ENCODE data around the gene BMPER. TPM values are rescaled to one million over a fixed set of nuclear protein-coding genes. Genes with fewer than 3 reads are reported as not detected.

The BMPER gene
- total RNA-seq, 4 donors from 2014 or later, result 0.27 to 0.53 (median 0.34) TPM

DNA sequence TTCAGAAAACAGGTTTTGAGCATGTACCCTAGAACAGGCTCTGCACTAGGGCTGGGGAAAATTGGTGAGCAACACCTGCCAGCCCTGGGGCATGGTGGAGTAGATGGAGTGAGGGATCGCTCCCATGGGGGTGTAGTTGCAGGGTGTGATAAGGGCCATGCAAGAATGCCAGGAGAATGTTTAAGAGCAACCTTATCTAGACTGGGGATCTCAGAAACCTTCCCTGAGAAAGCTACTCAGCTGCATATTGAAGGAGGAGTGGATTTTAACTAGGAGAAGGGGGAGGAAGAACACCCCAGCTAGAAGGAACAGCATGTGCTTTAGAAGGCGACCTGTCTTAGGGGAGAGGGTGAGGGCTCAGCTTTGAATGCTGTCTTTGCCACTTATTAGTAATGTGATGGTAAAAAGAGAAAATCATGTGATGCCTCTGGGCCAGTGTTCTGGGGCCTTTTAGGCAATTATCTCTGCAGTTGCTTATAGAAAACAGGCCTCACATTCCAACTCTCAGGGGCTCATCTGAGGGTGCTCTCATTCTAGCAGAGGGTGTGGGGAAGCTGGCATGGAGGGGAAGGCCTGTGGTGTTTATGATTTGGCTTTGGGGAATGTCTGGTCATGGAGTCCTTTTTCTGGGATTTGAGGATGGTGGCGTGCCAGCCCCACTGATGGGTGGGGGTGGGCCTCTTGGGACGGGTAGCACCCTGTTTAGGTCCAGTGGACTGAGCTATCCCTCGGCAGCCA lies 225.4 kb downstream of the BMPER start:
- 65 to 69% methylated on average over 5 of the region's 5 CpGs for WGBS, 2 donors
- DNase-seq (ENCODE audit: low spot score in 2 of 2), result no peak
- no peak overlapping the region for H3K4me3 ChIP-seq (ENCODE audit: low read depth, poor library complexity, severe bottlenecking)
- TF ChIP-seq, protein P1, sequence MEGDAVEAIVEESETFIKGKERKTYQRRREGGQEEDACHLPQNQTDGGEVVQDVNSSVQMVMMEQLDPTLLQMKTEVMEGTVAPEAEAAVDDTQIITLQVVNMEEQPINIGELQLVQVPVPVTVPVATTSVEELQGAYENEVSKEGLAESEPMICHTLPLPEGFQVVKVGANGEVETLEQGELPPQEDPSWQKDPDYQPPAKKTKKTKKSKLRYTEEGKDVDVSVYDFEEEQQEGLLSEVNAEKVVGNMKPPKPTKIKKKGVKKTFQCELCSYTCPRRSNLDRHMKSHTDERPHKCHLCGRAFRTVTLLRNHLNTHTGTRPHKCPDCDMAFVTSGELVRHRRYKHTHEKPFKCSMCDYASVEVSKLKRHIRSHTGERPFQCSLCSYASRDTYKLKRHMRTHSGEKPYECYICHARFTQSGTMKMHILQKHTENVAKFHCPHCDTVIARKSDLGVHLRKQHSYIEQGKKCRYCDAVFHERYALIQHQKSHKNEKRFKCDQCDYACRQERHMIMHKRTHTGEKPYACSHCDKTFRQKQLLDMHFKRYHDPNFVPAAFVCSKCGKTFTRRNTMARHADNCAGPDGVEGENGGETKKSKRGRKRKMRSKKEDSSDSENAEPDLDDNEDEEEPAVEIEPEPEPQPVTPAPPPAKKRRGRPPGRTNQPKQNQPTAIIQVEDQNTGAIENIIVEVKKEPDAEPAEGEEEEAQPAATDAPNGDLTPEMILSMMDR (IDR thresholded peaks at IDR 0.05), result no peak
- no peak for TF ChIP-seq POLR2A (IDR thresholded peaks at IDR 0.05)
- intact Hi-C loops (cut with DNase I; ENCODE audit: low total_unique reads), result no loop called here

DNA sequence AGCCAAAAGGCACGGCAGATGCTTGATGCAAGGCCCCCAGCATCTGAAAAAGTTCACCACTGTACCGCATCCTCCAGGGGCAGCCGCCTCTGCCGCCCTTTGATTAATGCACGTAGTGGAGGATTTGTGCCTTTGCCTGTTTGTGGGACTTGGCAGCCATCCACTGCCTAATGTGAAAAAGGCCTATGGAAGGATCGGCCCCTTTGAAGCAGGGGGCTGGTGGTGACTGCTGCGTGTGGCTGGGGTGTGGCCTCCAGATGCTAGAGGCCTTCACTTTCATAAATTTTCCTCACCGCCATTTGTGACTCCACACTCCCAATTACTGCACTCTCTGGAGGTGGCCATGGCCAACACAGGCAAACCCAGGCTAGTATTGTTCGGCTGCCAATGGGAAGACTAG lies 226.0 kb downstream of the BMPER start:
- no peak overlapping the region for H3K4me3 ChIP-seq (ENCODE audit: low read depth, poor library complexity, severe bottlenecking)
- DNase-seq (ENCODE audit: low spot score in 2 of 2), result no peak
- WGBS, 2 donors, result 54 to 73% methylated on average over 9 of the region's 9 CpGs
- TF ChIP-seq POLR2A (IDR thresholded peaks at IDR 0.05), result no peak
- TF ChIP-seq, protein P1 (IDR thresholded peaks at IDR 0.05), result no peak
- intact Hi-C loops (cut with DNase I; ENCODE audit: low total_unique reads), result no loop called here

DNA sequence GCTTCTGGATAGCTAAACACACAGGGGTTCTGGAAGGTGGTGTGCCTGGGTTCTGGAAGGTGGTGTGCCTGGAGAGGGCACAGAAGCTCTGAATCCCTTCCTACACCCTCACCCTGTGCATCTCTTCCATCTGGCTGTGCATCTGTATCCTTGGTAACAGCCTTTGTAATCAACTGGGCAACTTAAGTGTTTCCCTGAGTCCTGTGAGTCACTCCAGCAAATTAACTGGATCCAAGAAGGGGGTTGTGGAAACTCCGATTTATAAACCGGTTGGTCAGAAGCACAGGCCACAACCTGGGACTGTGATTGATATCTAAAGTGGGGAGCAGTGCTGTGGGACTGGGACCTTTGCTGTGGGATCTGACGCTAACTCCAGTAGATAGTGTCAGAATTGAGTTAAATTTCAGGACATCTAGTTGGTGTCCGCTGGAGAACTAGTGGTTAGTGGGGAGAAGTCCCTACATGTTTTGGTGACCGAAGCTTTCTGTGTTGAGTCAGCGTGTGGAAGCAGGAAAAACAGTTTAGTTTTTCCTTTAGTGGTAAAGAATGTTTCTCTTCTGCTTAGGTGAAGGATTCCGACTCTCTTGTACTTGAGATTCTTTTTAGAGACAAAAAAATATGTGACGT lies 228.1 kb downstream of the BMPER start:
- no peak for DNase-seq (ENCODE audit: low spot score in 2 of 2)
- intact Hi-C loops (cut with DNase I; ENCODE audit: low total_unique reads), result no loop called here
- H3K4me3 ChIP-seq (ENCODE audit: low read depth, poor library complexity, severe bottlenecking), result no peak overlapping the region
- TF ChIP-seq, protein P1 (IDR thresholded peaks at IDR 0.05), result no peak
- no peak for TF ChIP-seq POLR2A (IDR thresholded peaks at IDR 0.05)
- 62 to 73% methylated on average over 8 of the region's 8 CpGs for WGBS, 2 donors

DNA sequence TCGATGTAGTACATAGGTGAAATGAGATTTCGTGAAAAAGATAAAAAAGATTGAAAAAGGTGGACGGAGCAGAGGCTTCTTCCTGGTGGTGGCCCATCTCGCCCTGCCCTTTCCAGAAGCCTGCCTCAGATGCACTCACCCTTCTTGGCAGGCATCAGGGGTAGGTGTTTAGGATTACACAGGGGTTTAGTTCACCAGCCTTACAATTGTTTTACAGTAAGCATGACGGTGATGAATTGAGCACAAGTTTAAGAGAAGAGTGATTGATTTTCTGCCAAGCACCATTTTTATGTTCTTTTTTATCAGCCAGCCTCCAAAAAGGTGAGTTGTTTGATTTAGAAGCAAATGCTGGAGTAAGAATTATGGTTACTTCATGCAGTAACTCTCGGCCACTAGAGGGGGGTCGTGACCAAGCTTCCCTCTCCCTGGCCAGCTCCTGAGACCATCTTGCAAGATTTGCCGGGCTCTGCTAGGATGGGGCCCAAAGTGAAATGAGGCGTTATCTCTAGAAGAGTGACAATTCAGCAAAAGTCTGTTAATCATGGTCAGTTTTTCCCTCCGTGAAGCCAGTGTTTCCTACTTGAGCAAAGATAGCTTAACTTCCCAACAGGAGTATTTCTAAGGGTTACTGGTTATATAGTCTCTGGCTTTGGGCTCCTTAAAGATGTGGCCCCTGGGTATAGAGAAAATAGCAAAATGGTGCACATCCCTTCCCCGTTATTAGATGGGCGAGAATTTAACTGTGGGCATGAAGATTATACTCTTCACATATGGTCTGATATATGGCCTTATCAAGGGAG lies 228.8 kb downstream of the BMPER start:
- intact Hi-C loops (cut with DNase I; ENCODE audit: low total_unique reads), result no loop called here
- TF ChIP-seq POLR2A (IDR thresholded peaks at IDR 0.05), result no peak
- TF ChIP-seq, protein P1 (IDR thresholded peaks at IDR 0.05), result no peak
- 34 to 49% methylated on average over 12 of the region's 12 CpGs for WGBS, 2 donors
- peak in 1 of 2 donors; percentile 22 for DNase-seq (ENCODE audit: low spot score in 2 of 2)
- H3K4me3 ChIP-seq (ENCODE audit: low read depth, poor library complexity, severe bottlenecking), result no peak overlapping the region

DNA sequence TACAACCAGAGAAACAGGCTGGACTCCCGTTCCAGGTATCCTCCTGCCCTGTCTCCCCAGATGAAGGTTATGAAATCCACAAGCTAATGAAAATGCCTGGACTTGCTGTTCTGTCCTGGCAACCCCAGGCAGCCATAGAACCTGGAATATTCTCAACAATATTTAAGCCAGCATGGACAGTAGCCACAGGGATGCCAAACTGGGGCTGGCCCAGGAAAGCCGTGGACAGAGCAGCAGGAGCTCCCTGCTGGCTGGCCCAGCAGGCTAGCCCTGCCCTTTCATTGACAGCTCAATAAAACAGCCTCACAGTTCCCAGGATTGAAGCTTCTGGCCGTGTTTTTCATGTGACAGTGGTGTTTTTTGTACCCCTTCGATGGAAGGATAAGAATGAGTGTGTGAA lies 230.6 kb downstream of the BMPER start:
- 54 to 61% methylated on average over 4 of the region's 4 CpGs for WGBS, 2 donors
- no peak overlapping the region for H3K4me3 ChIP-seq (ENCODE audit: low read depth, poor library complexity, severe bottlenecking)
- no peak for DNase-seq (ENCODE audit: low spot score in 2 of 2)
- intact Hi-C loops (cut with DNase I; ENCODE audit: low total_unique reads), result no loop called here
- TF ChIP-seq POLR2A (IDR thresholded peaks at IDR 0.05), result no peak
- TF ChIP-seq, protein P1 (IDR thresholded peaks at IDR 0.05), result no peak

All from lower leg skin (tissue), 4 donors.